ENCODE data around the gene TRABD.

DNA sequence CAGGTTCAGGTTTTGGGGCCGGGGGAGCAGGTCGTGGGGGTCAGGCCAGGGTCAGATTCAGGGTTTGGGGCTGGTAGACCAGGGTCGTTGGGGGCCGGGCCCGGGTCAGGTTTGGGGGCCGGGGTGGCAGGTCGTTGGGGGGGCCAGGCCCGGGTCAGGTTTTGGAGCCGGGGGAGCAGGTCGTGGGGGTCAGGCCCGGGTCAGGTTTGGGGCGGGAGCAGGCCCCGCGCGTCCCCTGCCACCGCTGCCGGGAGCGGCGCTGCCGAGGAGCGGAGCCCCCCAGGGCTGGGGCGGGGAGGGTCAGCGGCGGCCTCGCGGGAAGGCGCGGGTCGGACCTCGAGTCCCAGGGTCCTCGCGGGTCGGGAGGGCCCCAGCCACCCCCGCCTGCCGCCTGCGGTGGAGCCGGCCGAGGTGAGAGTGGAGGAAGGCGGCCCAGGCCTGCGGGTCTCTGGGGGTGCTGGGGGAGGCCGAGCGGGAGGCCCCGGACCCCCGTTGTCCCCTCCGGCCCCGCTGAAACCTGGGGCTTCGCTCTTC, 535 bp downstream of the TRABD start:
- no peak for TF ChIP-seq POLR2A (IDR thresholded peaks at IDR 0.05)
- TF ChIP-seq, protein P1, sequence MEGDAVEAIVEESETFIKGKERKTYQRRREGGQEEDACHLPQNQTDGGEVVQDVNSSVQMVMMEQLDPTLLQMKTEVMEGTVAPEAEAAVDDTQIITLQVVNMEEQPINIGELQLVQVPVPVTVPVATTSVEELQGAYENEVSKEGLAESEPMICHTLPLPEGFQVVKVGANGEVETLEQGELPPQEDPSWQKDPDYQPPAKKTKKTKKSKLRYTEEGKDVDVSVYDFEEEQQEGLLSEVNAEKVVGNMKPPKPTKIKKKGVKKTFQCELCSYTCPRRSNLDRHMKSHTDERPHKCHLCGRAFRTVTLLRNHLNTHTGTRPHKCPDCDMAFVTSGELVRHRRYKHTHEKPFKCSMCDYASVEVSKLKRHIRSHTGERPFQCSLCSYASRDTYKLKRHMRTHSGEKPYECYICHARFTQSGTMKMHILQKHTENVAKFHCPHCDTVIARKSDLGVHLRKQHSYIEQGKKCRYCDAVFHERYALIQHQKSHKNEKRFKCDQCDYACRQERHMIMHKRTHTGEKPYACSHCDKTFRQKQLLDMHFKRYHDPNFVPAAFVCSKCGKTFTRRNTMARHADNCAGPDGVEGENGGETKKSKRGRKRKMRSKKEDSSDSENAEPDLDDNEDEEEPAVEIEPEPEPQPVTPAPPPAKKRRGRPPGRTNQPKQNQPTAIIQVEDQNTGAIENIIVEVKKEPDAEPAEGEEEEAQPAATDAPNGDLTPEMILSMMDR (IDR thresholded peaks at IDR 0.05 in 4 of 5, conservative IDR thresholded peaks at IDR 0.05 in 1 of 5) = no peak

Measured in gastrocnemius medialis (tissue), 4 donors.